Mucosa of gallbladder (tissue), 1 donor: ENCODE results near the gene ITSN1. TPM values are rescaled to one million over a fixed set of nuclear protein-coding genes. Genes with fewer than 3 reads are reported as not detected.
"Not testable (repeated sequence)": the region's sequence is repeated elsewhere in the genome, so short reads cannot be mapped to it uniquely, and the experiment has no call there.

Source experiments
- DNase-seq: peaks from one replicate; pipeline ENCODE4 v3.0.0-alpha.2; 2020; ENCODE audit warnings: low spot score
- total RNA-seq: library from RNA; stranded (reverse); gene quantifications from one replicate; pipeline ENCODE4 v1.2.1, GENCODE V29; 2021
- donor health status: DM: no; HTN: no; CAD: no.

ITSN1 gene
- total RNA-seq, 1 donor from 2014 or later: 48.0 TPM

- DNase-seq: no peak
Observed at GRCh38 chr21:33682992-33683627, 40.8 kb downstream of the ITSN1 start.

- DNase-seq: no peak
Observed at GRCh38 chr21:33684068-33684467, 41.8 kb downstream of the ITSN1 start.

- no peak for DNase-seq
Observed at GRCh38 chr21:33684923-33685560, 42.7 kb downstream of the ITSN1 start.

- DNase-seq: no peak
Observed at GRCh38 chr21:33685613-33686197, 43.4 kb downstream of the ITSN1 start.

- DNase-seq: no peak
Observed at GRCh38 chr21:33686386-33686785, 44.1 kb downstream of the ITSN1 start.

GRCh38 chr21:33687634-33688033 is 45.3 kb downstream of the ITSN1 start:
- no peak for DNase-seq

- DNase-seq: no peak
Observed at GRCh38 chr21:33688353-33688752, 46.1 kb downstream of the ITSN1 start.

GRCh38 chr21:33690874-33691273 is 48.6 kb downstream of the ITSN1 start:
- no peak for DNase-seq

- no peak for DNase-seq
Observed at GRCh38 chr21:33691945-33692603, 49.8 kb downstream of the ITSN1 start.

- no peak for DNase-seq
Observed at GRCh38 chr21:33695813-33696212, 53.5 kb downstream of the ITSN1 start.

GRCh38 chr21:33696465-33696864 is 54.2 kb downstream of the ITSN1 start:
- no peak for DNase-seq

GRCh38 chr21:33698087-33698860 is 56.0 kb downstream of the ITSN1 start:
- no peak for DNase-seq

GRCh38 chr21:33699277-33699676 is 57.0 kb downstream of the ITSN1 start:
- no peak for DNase-seq

GRCh38 chr21:33700491-33700890 is 58.2 kb downstream of the ITSN1 start:
- DNase-seq: no peak

GRCh38 chr21:33703750-33704606 is 61.7 kb downstream of the ITSN1 start:
- no peak for DNase-seq

GRCh38 chr21:33707846-33708245 is 65.5 kb downstream of the ITSN1 start:
- no peak for DNase-seq

- no peak for DNase-seq
Observed at GRCh38 chr21:33708874-33709273, 66.6 kb downstream of the ITSN1 start.

GRCh38 chr21:33712022-33712803 is 69.9 kb downstream of the ITSN1 start:
- DNase-seq: no peak

GRCh38 chr21:33721081-33721480 is 78.8 kb downstream of the ITSN1 start:
- DNase-seq: no peak

- DNase-seq: not testable (repeated sequence)
Observed at GRCh38 chr21:33729139-33729538, 86.8 kb downstream of the ITSN1 start.
